SU-DHL-6 (cell line): ENCODE data around the gene SPOCD1.

Experiments
- H2AFZ ChIP-seq: fragments of 200-600 bp; sonication (generic); 2 replicates; pipeline ENCODE4 v1.6.1; 2014; ENCODE audit warnings: low read depth, mild to moderate bottlenecking, moderate library complexity, mixed read lengths, antibody characterized with exemption, low read length; ENCODE audit not compliant: severe bottlenecking
- H3F3A ChIP-seq: fragments of 200-600 bp; shearing (Covaris generic); 2 replicates; pipeline ENCODE4 v1.6.0; 2016; ENCODE audit warnings: antibody characterized with exemption, mild to moderate bottlenecking; ENCODE audit not compliant: insufficient read depth
- H3K27ac ChIP-seq: fragments of 200-600 bp; sonication (generic); 2 replicates; pipeline ENCODE4 v1.5.1; 2016; ENCODE audit warnings: low read depth, mild to moderate bottlenecking, low read length, moderate library complexity, mixed read lengths
- H3K27me3 ChIP-seq: fragments of 200-600 bp; sonication (generic), shearing (Covaris generic); 2 replicates; pipeline ENCODE4 v1.6.0; 2014; ENCODE audit warnings: mild to moderate bottlenecking, low read length
- H3K36me3 ChIP-seq: fragments of 200-600 bp; sonication (generic); 2 replicates; pipeline ENCODE4 v1.6.1; 2014; ENCODE audit warnings: mild to moderate bottlenecking, low read length, mixed read lengths
- H3K4me2 ChIP-seq: fragments of 300-600, 200-600 bp; shearing (Covaris generic), sonication (generic); 2 replicates; pipeline ENCODE4 v1.6.0; 2014; ENCODE audit warnings: low read length, low read depth, mild to moderate bottlenecking; ENCODE audit not compliant: poor library complexity, severe bottlenecking
- H3K4me3 ChIP-seq: fragments of 200-600 bp; sonication (generic); 2 replicates; pipeline ENCODE4 v1.5.1; 2014; ENCODE audit warnings: antibody characterized with exemption, low read length, mild to moderate bottlenecking, mixed read lengths; ENCODE audit not compliant: insufficient read depth, poor library complexity, severe bottlenecking
- H3K79me2 ChIP-seq: fragments of 200-600 bp; sonication (generic); 2 replicates; pipeline ENCODE4 v1.6.1; 2014; ENCODE audit warnings: mild to moderate bottlenecking, low read length, moderate library complexity; ENCODE audit not compliant: insufficient read depth
- H3K9ac ChIP-seq: fragments of 200-600 bp; sonication (generic); 2 replicates; pipeline ENCODE4 v1.7.0; 2014; ENCODE audit warnings: mild to moderate bottlenecking, low read length
- H3K9me2 ChIP-seq: fragments of 200-600 bp; sonication (generic); replicated peaks from 2 replicates; pipeline ENCODE4 v1.6.1; 2014; ENCODE audit warnings: low read length; ENCODE audit not compliant: insufficient read depth
- H3K9me3 ChIP-seq: fragments of 200-600 bp; sonication (generic); 2 replicates; pipeline ENCODE4 v1.6.1; 2014; ENCODE audit warnings: low read length, mixed read lengths; ENCODE audit not compliant: insufficient read depth
- H4K20me1 ChIP-seq: fragments of 200-600 bp; sonication (generic); 2 replicates; pipeline ENCODE4 v1.6.1; 2014; ENCODE audit warnings: low read depth, mild to moderate bottlenecking, antibody characterized with exemption, low read length, moderate library complexity, mixed read lengths
- EZH2phosphoT487 ChIP-seq: fragments of 200-600 bp; sonication (generic), shearing (Covaris generic); conservative IDR thresholded peaks from 2 replicates; pipeline ENCODE4 v1.6.1; 2018; ENCODE audit warnings: mild to moderate bottlenecking, antibody characterized with exemption, low read length, moderate library complexity, mixed read lengths
- TF ChIP-seq, protein P1 (sequence below): fragments of 200-600 bp; sonication (generic); IDR thresholded peaks from one replicate; pipeline ENCODE4 v1.5.1; 2017; ENCODE audit warnings: antibody characterized with exemption, mild to moderate bottlenecking, low read length, moderate library complexity; ENCODE audit not compliant: insufficient read depth, poor library complexity, severe bottlenecking

SPOCD1 gene

DNA sequence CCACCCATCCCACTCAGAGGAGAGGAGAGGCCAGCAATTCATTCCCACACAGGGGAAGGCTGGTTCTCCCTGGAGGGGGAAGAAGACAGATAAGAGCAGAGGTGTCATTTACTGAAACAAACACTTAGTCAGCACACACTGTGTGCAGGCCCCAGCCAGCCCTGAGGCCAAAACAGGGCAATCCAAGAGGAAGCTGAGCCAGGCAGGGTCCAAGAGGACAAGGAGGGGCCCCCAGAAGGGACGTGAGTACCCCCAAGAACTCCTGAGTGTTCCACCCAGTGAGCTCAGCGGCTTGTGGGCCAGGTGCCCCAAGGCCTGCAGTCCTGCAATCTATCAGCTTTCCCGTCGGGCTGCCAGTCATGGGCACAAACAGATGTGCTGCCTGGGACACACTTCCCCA is 67.5 kb downstream of the SPOCD1 start:
- H3K9me2 ChIP-seq = no peaks in the 10 kb centered on the region
- TF ChIP-seq EZH2phosphoT487 = no peak
- TF ChIP-seq, protein P1, sequence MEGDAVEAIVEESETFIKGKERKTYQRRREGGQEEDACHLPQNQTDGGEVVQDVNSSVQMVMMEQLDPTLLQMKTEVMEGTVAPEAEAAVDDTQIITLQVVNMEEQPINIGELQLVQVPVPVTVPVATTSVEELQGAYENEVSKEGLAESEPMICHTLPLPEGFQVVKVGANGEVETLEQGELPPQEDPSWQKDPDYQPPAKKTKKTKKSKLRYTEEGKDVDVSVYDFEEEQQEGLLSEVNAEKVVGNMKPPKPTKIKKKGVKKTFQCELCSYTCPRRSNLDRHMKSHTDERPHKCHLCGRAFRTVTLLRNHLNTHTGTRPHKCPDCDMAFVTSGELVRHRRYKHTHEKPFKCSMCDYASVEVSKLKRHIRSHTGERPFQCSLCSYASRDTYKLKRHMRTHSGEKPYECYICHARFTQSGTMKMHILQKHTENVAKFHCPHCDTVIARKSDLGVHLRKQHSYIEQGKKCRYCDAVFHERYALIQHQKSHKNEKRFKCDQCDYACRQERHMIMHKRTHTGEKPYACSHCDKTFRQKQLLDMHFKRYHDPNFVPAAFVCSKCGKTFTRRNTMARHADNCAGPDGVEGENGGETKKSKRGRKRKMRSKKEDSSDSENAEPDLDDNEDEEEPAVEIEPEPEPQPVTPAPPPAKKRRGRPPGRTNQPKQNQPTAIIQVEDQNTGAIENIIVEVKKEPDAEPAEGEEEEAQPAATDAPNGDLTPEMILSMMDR = no peak
- no peak overlapping the region for H2AFZ ChIP-seq
- H3K4me2 ChIP-seq = no peak overlapping the region
- no peaks in the 10 kb centered on the region for H3K27me3 ChIP-seq
- no peak overlapping the region for H3K4me3 ChIP-seq
- H3K9me3 ChIP-seq = no peaks in the 10 kb centered on the region
- H3K27ac ChIP-seq = no peak overlapping the region
- H4K20me1 ChIP-seq = peaks cover 5% of the 10 kb centered on the region; the same call in 1 of the 2 replicates
- H3K79me2 ChIP-seq = no peaks in the 10 kb centered on the region
- peaks cover 8% of the 10 kb centered on the region for H3F3A ChIP-seq
- no peak overlapping the region for H3K9ac ChIP-seq
- H3K36me3 ChIP-seq = no peaks in the 10 kb centered on the region

DNA sequence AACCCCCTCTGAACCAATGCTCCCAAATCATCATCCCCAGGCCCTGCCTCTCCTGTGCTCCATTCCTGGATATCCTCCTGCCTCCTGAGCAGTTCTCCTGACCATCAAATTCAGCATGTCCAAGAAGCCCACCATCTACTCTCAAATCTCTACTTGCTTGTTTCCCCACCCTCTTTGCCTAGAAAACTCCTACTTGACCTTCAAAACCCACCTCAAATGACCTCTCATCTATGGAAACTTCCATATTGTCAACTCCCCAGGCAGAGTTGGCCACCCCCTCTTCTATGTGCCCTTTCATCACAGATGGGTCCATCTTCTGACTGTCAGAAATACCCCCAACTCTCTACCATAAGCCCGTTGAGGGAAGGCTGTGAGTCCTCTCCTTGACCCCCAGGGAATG is 68.5 kb downstream of the SPOCD1 start:
- Histone ChIP-seq H4K20me1 (peaks cover 5% of the 10 kb centered on the region; the same call in 1 of the 2 replicates), H3K4me3 (no peak overlapping the region), H3K36me3 (no peaks in the 10 kb centered on the region), H3K27me3 (no peaks in the 10 kb centered on the region), H3K9me2 (no peaks in the 10 kb centered on the region), H3K9ac (no peak overlapping the region), H3K4me2 (no peak overlapping the region), H2AFZ (no peak overlapping the region), H3K9me3 (no peaks in the 10 kb centered on the region), H3K79me2 (no peaks in the 10 kb centered on the region), H3K27ac (no peak overlapping the region), H3F3A (peaks cover 8% of the 10 kb centered on the region)
- TF ChIP-seq, protein P1 = no peak
- no peak for TF ChIP-seq EZH2phosphoT487

DNA sequence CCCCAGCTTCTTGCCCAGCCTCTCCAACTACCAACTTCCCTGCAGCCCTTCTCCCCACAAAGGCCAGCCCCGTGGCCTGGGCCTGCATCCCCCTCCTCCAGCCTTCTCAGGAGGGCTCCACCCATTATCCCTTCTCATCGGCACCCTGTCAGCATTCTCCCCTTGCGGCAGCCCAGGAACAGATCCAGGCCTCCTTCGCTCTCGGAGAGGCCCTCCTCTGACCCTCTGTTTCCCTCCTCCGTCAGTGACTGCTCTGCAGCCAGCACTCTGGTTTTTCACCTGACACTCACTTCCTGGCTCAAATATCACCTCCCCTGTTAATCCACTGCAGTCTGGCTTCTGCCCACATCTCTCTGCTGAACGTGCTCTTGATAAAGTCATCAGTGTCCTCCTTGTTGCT is 69.1 kb downstream of the SPOCD1 start:
- Histone ChIP-seq H3K9me2 (no peaks in the 10 kb centered on the region), H3F3A (peaks cover 8% of the 10 kb centered on the region), H2AFZ (no peak overlapping the region), H3K27ac (no peak overlapping the region), H4K20me1 (peaks cover 1% of the 10 kb centered on the region; the same call in 1 of the 2 replicates), H3K9ac (no peak overlapping the region), H3K9me3 (no peaks in the 10 kb centered on the region), H3K79me2 (no peaks in the 10 kb centered on the region), H3K4me2 (no peak overlapping the region), H3K4me3 (no peak overlapping the region), H3K27me3 (no peaks in the 10 kb centered on the region), H3K36me3 (no peaks in the 10 kb centered on the region)
- TF ChIP-seq, protein P1 = no peak
- no peak for TF ChIP-seq EZH2phosphoT487
